Measurements from ENCODE around the gene CALHM6. TPM values are rescaled to one million over a fixed set of nuclear protein-coding genes. Genes with fewer than 3 reads are reported as not detected.

The CALHM6 gene
- total RNA-seq, 1 donor from 2014 or later, result not detected

- no peak overlapping the region for H3K27ac ChIP-seq (ENCODE audit: low read depth, low read length)
- no peaks in the 10 kb centered on the region for H4K20me1 ChIP-seq (ENCODE audit: insufficient read depth, low read length)
- H3K4me3 ChIP-seq (ENCODE audit: insufficient read depth, low read depth, low read length), result peak overlapping the region; percentile 60
- Mint-ChIP-seq H3K27ac (ENCODE audit: unreplicated experiment) (no peak overlapping the region), H3K36me3 (ENCODE audit: low read depth, unreplicated experiment) (no peaks in the 10 kb centered on the region), H3K4me3 (ENCODE audit: unreplicated experiment) (peak overlapping the region; percentile 68), H3K4me1 (ENCODE audit: low read depth, unreplicated experiment) (no peaks in the 10 kb centered on the region), H3K9me3 (ENCODE audit: unreplicated experiment) (peaks cover 2% of the 10 kb centered on the region), H3K27me3 (ENCODE audit: low read depth, unreplicated experiment) (peaks cover 48% of the 10 kb centered on the region)
- H2AFZ ChIP-seq (ENCODE audit: low read depth, low read length), result peak overlapping the region; percentile 92
- no peaks in the 10 kb centered on the region for H3K79me2 ChIP-seq (ENCODE audit: insufficient read depth, low read length)
- FAIRE-seq (no peak), DNase-seq (ENCODE audit: low read depth) (peak; percentile 55)
- no peaks in the 10 kb centered on the region for H3K36me3 ChIP-seq (ENCODE audit: insufficient read depth, low read length)
- no peaks in the 10 kb centered on the region for H3K9me3 ChIP-seq (ENCODE audit: insufficient read depth, low read depth, low read length)
- peak overlapping the region; percentile 90 for H3K4me2 ChIP-seq (ENCODE audit: low read length)
- TF ChIP-seq EZH2 (IDR thresholded peaks at IDR 0.05; ENCODE audit: insufficient read depth, low read length) (no peak), CTCF (IDR thresholded peaks at IDR 0.05; ENCODE audit: insufficient read depth, low read depth, low read length) (no peak)
- peaks cover 7% of the 10 kb centered on the region for H3K27me3 ChIP-seq (ENCODE audit: insufficient read depth, low read length)
- peak overlapping the region; percentile 44 for H3K9ac ChIP-seq (ENCODE audit: low read length)
- H3K4me1 ChIP-seq (ENCODE audit: insufficient read depth, low read length), result no peaks in the 10 kb centered on the region
Observed at GRCh38 chr6:116461932-116462885, 1.0 kb downstream of the CALHM6 start.

GRCh38 chr6:116463301-116463700 is 2.1 kb downstream of the CALHM6 start:
- Histone ChIP-seq H3K79me2 (ENCODE audit: insufficient read depth, low read length) (no peaks in the 10 kb centered on the region), H3K27me3 (ENCODE audit: insufficient read depth, low read length) (peaks cover 7% of the 10 kb centered on the region), H4K20me1 (ENCODE audit: insufficient read depth, low read length) (no peaks in the 10 kb centered on the region), H3K4me2 (ENCODE audit: low read length) (no peak overlapping the region), H3K4me1 (ENCODE audit: insufficient read depth, low read length) (no peaks in the 10 kb centered on the region), H3K36me3 (ENCODE audit: insufficient read depth, low read length) (no peaks in the 10 kb centered on the region), H3K9me3 (ENCODE audit: insufficient read depth, low read depth, low read length) (no peaks in the 10 kb centered on the region), H3K27ac (ENCODE audit: low read depth, low read length) (no peak overlapping the region), H2AFZ (ENCODE audit: low read depth, low read length) (no peak overlapping the region), H3K9ac (ENCODE audit: low read length) (no peak overlapping the region), H3K4me3 (ENCODE audit: insufficient read depth, low read depth, low read length) (no peak overlapping the region)
- no peak for FAIRE-seq
- H3K4me1 Mint-ChIP-seq (ENCODE audit: low read depth, unreplicated experiment), result no peaks in the 10 kb centered on the region
- H3K27ac Mint-ChIP-seq (ENCODE audit: unreplicated experiment), result no peak overlapping the region
- H3K4me3 Mint-ChIP-seq (ENCODE audit: unreplicated experiment), result no peak overlapping the region
- TF ChIP-seq EZH2 (IDR thresholded peaks at IDR 0.05; ENCODE audit: insufficient read depth, low read length) (no peak), CTCF (IDR thresholded peaks at IDR 0.05; ENCODE audit: insufficient read depth, low read depth, low read length) (no peak)
- no peak for DNase-seq (ENCODE audit: low read depth)
- H3K27me3 Mint-ChIP-seq (ENCODE audit: low read depth, unreplicated experiment), result peaks cover 46% of the 10 kb centered on the region
- H3K36me3 Mint-ChIP-seq (ENCODE audit: low read depth, unreplicated experiment), result no peaks in the 10 kb centered on the region
- peaks cover 2% of the 10 kb centered on the region for H3K9me3 Mint-ChIP-seq (ENCODE audit: unreplicated experiment)

- no peak for TF ChIP-seq CTCF (IDR thresholded peaks at IDR 0.05; ENCODE audit: insufficient read depth, low read depth, low read length)
- TF ChIP-seq EZH2 (IDR thresholded peaks at IDR 0.05; ENCODE audit: insufficient read depth, low read length), result no peak
- Mint-ChIP-seq H3K27ac (ENCODE audit: unreplicated experiment) (no peak overlapping the region), H3K27me3 (ENCODE audit: low read depth, unreplicated experiment) (peaks cover 30% of the 10 kb centered on the region), H3K4me3 (ENCODE audit: unreplicated experiment) (no peak overlapping the region), H3K4me1 (ENCODE audit: low read depth, unreplicated experiment) (no peaks in the 10 kb centered on the region), H3K9me3 (ENCODE audit: unreplicated experiment) (no peaks in the 10 kb centered on the region), H3K36me3 (ENCODE audit: low read depth, unreplicated experiment) (no peaks in the 10 kb centered on the region)
- Histone ChIP-seq H3K27ac (ENCODE audit: low read depth, low read length) (no peak overlapping the region), H4K20me1 (ENCODE audit: insufficient read depth, low read length) (no peaks in the 10 kb centered on the region), H3K79me2 (ENCODE audit: insufficient read depth, low read length) (no peaks in the 10 kb centered on the region), H2AFZ (ENCODE audit: low read depth, low read length) (no peak overlapping the region), H3K9ac (ENCODE audit: low read length) (no peak overlapping the region), H3K4me1 (ENCODE audit: insufficient read depth, low read length) (no peaks in the 10 kb centered on the region), H3K27me3 (ENCODE audit: insufficient read depth, low read length) (peaks cover 7% of the 10 kb centered on the region), H3K36me3 (ENCODE audit: insufficient read depth, low read length) (no peaks in the 10 kb centered on the region), H3K4me3 (ENCODE audit: insufficient read depth, low read depth, low read length) (no peak overlapping the region), H3K9me3 (ENCODE audit: insufficient read depth, low read depth, low read length) (no peaks in the 10 kb centered on the region), H3K4me2 (ENCODE audit: low read length) (no peak overlapping the region)
- no peak for FAIRE-seq
- DNase-seq (ENCODE audit: low read depth), result no peak
Observed at GRCh38 chr6:116465246-116465645, 4.1 kb downstream of the CALHM6 start.
